ENCODE data around the gene NPHP1.

DNA sequence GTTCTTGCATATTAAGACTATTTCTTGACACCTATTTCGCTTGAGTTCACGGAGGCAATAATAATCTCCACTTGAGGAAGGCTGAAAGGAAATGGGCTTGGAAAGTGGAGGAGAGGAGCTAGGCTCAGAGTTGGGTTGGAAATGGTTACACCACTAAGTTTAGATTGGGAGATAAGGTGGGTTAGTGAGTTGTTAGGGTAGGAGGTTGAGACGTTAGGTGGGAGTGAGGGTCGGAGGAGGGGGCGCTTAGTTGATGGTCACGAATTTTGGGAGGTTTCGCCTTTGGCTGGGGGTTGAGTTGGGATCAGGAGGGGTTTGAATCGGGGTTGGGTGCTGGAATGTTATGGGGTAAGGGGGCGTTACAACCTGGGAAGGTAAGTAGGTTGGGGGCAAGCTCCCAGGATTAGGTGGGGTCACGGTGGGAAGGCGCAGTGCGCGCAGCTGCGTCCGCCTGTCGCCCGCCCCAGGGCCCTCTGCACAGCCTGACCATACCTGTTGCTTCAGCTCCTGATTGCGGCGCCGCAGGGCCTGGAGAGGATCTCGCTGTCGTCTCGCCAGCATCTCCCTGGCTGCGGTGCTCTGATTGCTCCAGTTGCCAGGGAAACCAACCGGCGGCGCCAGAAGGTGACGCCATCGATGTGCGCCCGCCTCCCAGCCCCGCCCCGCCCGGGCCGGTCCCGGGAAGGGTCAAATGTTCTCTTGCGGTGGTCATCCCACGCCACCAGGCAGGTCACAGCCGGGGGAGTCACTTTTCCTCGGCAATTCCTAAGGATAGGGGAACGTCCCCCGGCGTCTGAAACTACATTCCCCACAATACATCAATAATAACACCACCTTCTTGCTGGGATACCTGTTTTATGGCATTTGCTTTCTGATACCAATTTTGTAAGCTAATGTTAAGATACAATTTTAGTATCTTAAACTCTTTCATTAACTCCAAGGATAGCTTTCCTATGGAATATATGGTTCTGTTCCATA lies at the start of gene NPHP1:
- TF ChIP-seq EZH2 (IDR thresholded peaks at IDR 0.05; ENCODE audit: borderline replicate concordance, low read depth, low read length, severe bottlenecking) (no peak), POLR2A (IDR thresholded peaks at IDR 0.05; ENCODE audit: low read depth, low read length) (peak; percentile 82), POLR2AphosphoS5 (IDR thresholded peaks at IDR 0.05; ENCODE audit: insufficient read depth, low read depth, low read length) (peak; percentile 79)
- TF ChIP-seq, protein P1, sequence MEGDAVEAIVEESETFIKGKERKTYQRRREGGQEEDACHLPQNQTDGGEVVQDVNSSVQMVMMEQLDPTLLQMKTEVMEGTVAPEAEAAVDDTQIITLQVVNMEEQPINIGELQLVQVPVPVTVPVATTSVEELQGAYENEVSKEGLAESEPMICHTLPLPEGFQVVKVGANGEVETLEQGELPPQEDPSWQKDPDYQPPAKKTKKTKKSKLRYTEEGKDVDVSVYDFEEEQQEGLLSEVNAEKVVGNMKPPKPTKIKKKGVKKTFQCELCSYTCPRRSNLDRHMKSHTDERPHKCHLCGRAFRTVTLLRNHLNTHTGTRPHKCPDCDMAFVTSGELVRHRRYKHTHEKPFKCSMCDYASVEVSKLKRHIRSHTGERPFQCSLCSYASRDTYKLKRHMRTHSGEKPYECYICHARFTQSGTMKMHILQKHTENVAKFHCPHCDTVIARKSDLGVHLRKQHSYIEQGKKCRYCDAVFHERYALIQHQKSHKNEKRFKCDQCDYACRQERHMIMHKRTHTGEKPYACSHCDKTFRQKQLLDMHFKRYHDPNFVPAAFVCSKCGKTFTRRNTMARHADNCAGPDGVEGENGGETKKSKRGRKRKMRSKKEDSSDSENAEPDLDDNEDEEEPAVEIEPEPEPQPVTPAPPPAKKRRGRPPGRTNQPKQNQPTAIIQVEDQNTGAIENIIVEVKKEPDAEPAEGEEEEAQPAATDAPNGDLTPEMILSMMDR (IDR thresholded peaks at IDR 0.05; ENCODE audit: extremely low read depth in 1 of 2, insufficient read depth in 1 of 2, low read depth in 1 of 2, low read length in 2 of 2): no peak
- TF ChIP-seq, protein P2, sequence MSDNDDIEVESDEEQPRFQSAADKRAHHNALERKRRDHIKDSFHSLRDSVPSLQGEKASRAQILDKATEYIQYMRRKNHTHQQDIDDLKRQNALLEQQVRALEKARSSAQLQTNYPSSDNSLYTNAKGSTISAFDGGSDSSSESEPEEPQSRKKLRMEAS (IDR thresholded peaks at IDR 0.05; ENCODE audit: insufficient read depth, insufficient read length): peak; percentile 8
